PC-9 (cell line): ENCODE measurements around the gene GPR137. TPM values are rescaled to one million over a fixed set of nuclear protein-coding genes. Genes with fewer than 3 reads are reported as not detected.

ENCODE experiments used
- BruUV-seq: library from RNA; stranded (reverse); fragments of 400-500 nt; replicated peaks from 2 replicates; lab custom pipeline; 2021; lab: Mats Ljungman, UMichigan
- CTCF ChIA-PET: fragments of 300-600 bp; sonication (Branson Sonifier 250); formaldehyde crosslinking; loops from one replicate; lab custom pipeline; 2022; ENCODE audit warnings: antibody characterized with exemption; lab: Charles Lee
- POLR2A ChIA-PET: fragments of 300-600 bp; sonication (Branson Sonifier 250); formaldehyde crosslinking; loops from one replicate; lab custom pipeline; 2022; ENCODE audit warnings: antibody characterized with exemption; ENCODE audit not compliant: unreplicated experiment; lab: Charles Lee
- DNase-seq, 2 experiments: peaks; one replicate each; pipeline versions ENCODE4 v3.0.0 to v3.0.0-alpha.2; 2015 to 2022; ENCODE audit warnings: mixed read lengths in 1 of 2
- H2AFZ ChIP-seq: fragments of 200-600 bp; sonication (generic); 2 replicates; pipeline ENCODE4 v1.8.1; 2017; ENCODE audit warnings: antibody characterized with exemption
- H3F3A ChIP-seq: fragments of 200-600 bp; sonication (generic); 2 replicates; pipeline ENCODE4 v1.8.1; 2017; ENCODE audit warnings: antibody characterized with exemption, mild to moderate bottlenecking, low read depth; ENCODE audit not compliant: insufficient read depth
- H3K27ac ChIP-seq: fragments of 200-600 bp; sonication (generic); 2 replicates; pipeline ENCODE4 v1.6.1; 2016; ENCODE audit warnings: mixed run types
- H3K27me3 ChIP-seq: fragments of 200-600 bp; sonication (generic); 2 replicates; pipeline ENCODE4 v1.6.1; 2016; ENCODE audit warnings: low read depth, mixed run types; ENCODE audit not compliant: insufficient read depth
- H3K36me3 ChIP-seq: fragments of 200-600 bp; sonication (generic); 2 replicates; pipeline ENCODE4 v1.6.1; 2016; ENCODE audit warnings: low read depth, mixed run types
- H3K4me1 ChIP-seq: fragments of 200-600 bp; sonication (generic); replicated peaks from 2 replicates; pipeline ENCODE4 v1.6.1; 2016; ENCODE audit warnings: mixed run types; ENCODE audit not compliant: insufficient read depth
- H3K4me2 ChIP-seq: fragments of 200-600 bp; sonication (generic); 2 replicates; pipeline ENCODE4 v1.6.1; 2017; ENCODE audit warnings: mixed run types
- H3K4me3 ChIP-seq: fragments of 200-600 bp; sonication (generic); 2 replicates; pipeline ENCODE4 v1.6.1; 2016; ENCODE audit warnings: mixed run types
- H3K79me2 ChIP-seq: fragments of 200-600 bp; sonication (generic); 2 replicates; pipeline ENCODE4 v1.6.1; 2017; ENCODE audit warnings: low read depth, mixed run types
- H3K9me2 ChIP-seq: fragments of 200-600 bp; sonication (generic); 2 replicates; pipeline ENCODE4 v1.8.1; 2017; ENCODE audit warnings: mild to moderate bottlenecking; ENCODE audit not compliant: insufficient read depth
- H3K9me3 ChIP-seq: fragments of 200-600 bp; sonication (generic); 2 replicates; pipeline ENCODE4 v1.8.1; 2016; ENCODE audit warnings: low read depth; ENCODE audit not compliant: insufficient read depth
- H4K20me1 ChIP-seq: fragments of 200-600 bp; sonication (generic); 2 replicates; pipeline ENCODE4 v1.8.1; 2017; ENCODE audit not compliant: insufficient read depth
- EZH2 ChIP-seq: fragments of 200-600 bp; sonication (generic); IDR thresholded peaks from 2 replicates; pipeline ENCODE4 v1.8.0; 2017; ENCODE audit warnings: antibody characterized with exemption, low read depth
- intact Hi-C: fragments of 100-400 bp; cut with micrococcal nuclease; formaldehyde crosslinking; loops from one replicate; pipeline ENCODE4 v1.10.0; 2022; ENCODE audit not compliant: unreplicated experiment
- total RNA-seq: library from RNA; stranded (reverse); gene quantifications from 2 replicates; pipeline ENCODE4 v1.2.3, GENCODE V29; 2021
- TF ChIP-seq, protein P1 (sequence below): fragments of 200-600 bp; sonication (generic); conservative IDR thresholded peaks from 2 replicates; pipeline ENCODE4 v1.6.1; 2017; ENCODE audit warnings: mixed run types, antibody characterized with exemption, mild to moderate bottlenecking, moderate library complexity

GPR137 gene
- total RNA-seq, 1 experiment from 2014 or later: 72.8 TPM

GRCh38 chr11:64304032-64304315 lies 18.3 kb downstream of the GPR137 start:
- Histone ChIP-seq H3K9me3 (no peaks in the 10 kb centered on the region), H3K36me3 (0 out of 2 replicates have a peak, but pooled peaks cover 2% of the 10 kb centered on the region), H3K9me2 (no peaks in the 10 kb centered on the region), H3K79me2 (peaks cover 21% of the 10 kb centered on the region), H3K4me3 (peak overlapping the region; percentile 74; the same call in 1 of the 2 replicates), H3K27me3 (0 out of 2 replicates have a peak, but pooled peaks cover 7% of the 10 kb centered on the region), H3K4me1 (peaks cover 27% of the 10 kb centered on the region), H3K27ac (no peak overlapping the region), H2AFZ (no peak overlapping the region), H3K4me2 (peak overlapping the region; percentile 77), H4K20me1 (no peaks in the 10 kb centered on the region; the same call in 1 of the 2 replicates), H3F3A (peaks cover 24% of the 10 kb centered on the region; the same call in 1 of the 2 replicates)
- TF ChIP-seq, protein P1, sequence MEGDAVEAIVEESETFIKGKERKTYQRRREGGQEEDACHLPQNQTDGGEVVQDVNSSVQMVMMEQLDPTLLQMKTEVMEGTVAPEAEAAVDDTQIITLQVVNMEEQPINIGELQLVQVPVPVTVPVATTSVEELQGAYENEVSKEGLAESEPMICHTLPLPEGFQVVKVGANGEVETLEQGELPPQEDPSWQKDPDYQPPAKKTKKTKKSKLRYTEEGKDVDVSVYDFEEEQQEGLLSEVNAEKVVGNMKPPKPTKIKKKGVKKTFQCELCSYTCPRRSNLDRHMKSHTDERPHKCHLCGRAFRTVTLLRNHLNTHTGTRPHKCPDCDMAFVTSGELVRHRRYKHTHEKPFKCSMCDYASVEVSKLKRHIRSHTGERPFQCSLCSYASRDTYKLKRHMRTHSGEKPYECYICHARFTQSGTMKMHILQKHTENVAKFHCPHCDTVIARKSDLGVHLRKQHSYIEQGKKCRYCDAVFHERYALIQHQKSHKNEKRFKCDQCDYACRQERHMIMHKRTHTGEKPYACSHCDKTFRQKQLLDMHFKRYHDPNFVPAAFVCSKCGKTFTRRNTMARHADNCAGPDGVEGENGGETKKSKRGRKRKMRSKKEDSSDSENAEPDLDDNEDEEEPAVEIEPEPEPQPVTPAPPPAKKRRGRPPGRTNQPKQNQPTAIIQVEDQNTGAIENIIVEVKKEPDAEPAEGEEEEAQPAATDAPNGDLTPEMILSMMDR: no peak
- TF ChIP-seq EZH2: no peak
- intact Hi-C loops: loop anchor here (1.0 to 10.0 kb wide), 6 partner anchors 15 to 469 kb away; partner anchors contain the start of genes COX8A, FKBP2, MARK2 and PRDX5
- CTCF ChIA-PET: interaction anchor here (0.7 to 1.9 kb wide), 9 partner anchors 14 to 1550 kb away, joined by 3 to 20 read pairs (median 8); partner anchors contain the start of genes PRDX5, SF1, TRMT112 and ZBTB3
- BruUV-seq: no TSS peak
- POLR2A ChIA-PET: interaction anchor here (0.5 to 0.7 kb wide), 3 partner anchors 118 to 356 kb away, joined by 4 to 19 read pairs (median 5); partner anchors contain the start of gene STIP1
- DNase-seq: peak in 1 of 2 experiments; percentile 32

GRCh38 chr11:64304316-64305072 lies 18.8 kb downstream of the GPR137 start:
- H3K36me3 ChIP-seq: 0 out of 2 replicates have a peak, but pooled peaks cover 5% of the 10 kb centered on the region
- H3K9me2 ChIP-seq: no peaks in the 10 kb centered on the region
- DNase-seq: peak; percentile 81 to 95
- H3K27ac ChIP-seq: peak overlapping the region; percentile 71
- ChIA-PET CTCF (interaction anchor here (0.6 to 1.9 kb wide), 15 partner anchors 10 to 1550 kb away, joined by 3 to 20 read pairs (median 3); partner anchors contain the start of genes BAD, PRDX5, SF1 and TRMT112), POLR2A (interaction anchor here (0.5 to 1.2 kb wide), 8 partner anchors 13 to 355 kb away, joined by 3 to 23 read pairs (median 6); partner anchors contain the start of genes PRDX5, STIP1 and TRMT112)
- H3K79me2 ChIP-seq: peaks cover 24% of the 10 kb centered on the region
- H4K20me1 ChIP-seq: no peaks in the 10 kb centered on the region; the same call in 1 of the 2 replicates
- peaks cover 24% of the 10 kb centered on the region; the same call in 1 of the 2 replicates for H3F3A ChIP-seq
- peak overlapping the region; percentile 77 for H3K4me2 ChIP-seq
- H3K4me3 ChIP-seq: peak overlapping the region; percentile 74
- TF ChIP-seq EZH2: no peak
- TF ChIP-seq, protein P1: peak; percentile 97
- H3K27me3 ChIP-seq: 0 out of 2 replicates have a peak, but pooled peaks cover 7% of the 10 kb centered on the region
- intact Hi-C loops: loop anchor here (1.0 to 10.0 kb wide), 8 partner anchors 14 to 470 kb away; partner anchors contain the start of genes BAD, COX8A, FKBP2 and MARK2
- peak overlapping the region; percentile 80 for H2AFZ ChIP-seq
- TSS peak; percentile 95 for BruUV-seq
- H3K4me1 ChIP-seq: peaks cover 27% of the 10 kb centered on the region
- no peaks in the 10 kb centered on the region for H3K9me3 ChIP-seq
